HG02852 (cell line): ENCODE results near the gene RAB7A.
"Not testable (repeated sequence)": the region's sequence is repeated elsewhere in the genome, so short reads cannot be mapped to it uniquely, and the experiment has no call there.

Experiments used
- ATAC-seq: cut with Tn5 transposase; IDR thresholded peaks from one replicate; pipeline ENCODE4 v1.9.1; 2021; ENCODE audit warnings: mild to moderate bottlenecking, moderate library complexity; ENCODE audit not compliant: unreplicated experiment

The RAB7A gene

DNA sequence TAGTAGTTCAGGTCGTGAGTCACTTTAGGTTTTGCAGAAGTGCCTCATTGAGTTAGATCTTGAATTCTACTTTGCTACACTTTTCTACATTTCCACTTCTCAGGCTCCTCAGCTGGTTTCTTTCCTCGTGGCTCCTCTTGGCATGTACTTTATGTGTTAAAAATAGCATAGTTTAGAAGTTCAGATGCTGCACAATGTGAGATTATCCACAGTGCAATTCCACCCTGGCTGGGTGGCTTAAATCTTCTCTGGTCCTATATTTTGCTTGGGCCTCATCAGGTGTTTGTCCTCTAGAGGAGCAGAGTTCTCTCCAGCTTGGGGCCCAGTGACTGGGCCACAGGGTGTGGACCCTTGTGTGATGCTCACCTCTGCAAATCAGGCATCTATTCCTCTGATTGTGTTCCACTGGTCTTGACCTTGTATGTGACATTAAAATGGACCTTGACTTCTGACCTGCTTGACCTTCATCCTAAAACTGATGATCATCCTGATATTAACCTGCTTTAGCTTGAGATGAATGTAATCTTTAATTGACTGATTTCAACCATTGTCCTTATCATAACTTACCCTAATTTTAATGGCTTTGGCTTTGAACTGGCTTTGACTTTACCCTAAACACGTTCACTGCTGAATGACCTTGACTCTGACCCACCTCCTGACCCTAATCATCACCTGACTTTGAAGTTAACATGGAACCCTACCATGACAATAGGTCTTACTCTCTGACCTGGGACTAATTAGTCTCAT is 89.5 kb downstream of the RAB7A start:
- ATAC-seq = no peak

DNA sequence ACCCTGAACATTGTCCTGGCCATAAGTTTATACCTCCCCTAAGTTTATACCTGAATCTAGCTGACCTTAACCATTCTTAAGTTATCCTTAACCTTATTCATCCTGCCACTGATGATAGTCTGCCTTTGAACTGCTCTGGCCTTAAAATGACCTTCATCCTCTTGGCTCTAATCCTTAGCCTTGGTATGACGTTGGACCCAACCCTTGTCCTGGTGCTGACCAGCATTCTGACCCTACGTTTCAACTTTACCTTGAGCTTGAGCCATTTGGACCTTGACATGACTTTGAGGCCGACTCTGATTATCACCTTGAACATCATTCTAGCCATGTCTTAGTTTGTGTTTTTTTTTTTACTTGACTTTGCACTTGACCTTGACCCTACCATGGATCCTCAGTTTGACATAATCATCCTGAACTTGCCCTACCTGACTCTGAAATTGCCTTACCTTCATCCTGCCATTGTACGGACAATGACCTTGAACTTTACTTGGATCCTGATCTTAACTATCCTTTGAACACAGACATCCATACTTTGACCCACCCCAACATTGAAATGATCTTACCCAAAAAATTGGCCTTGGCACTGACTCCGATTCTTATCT is 92.3 kb downstream of the RAB7A start:
- ATAC-seq = no peak

DNA sequence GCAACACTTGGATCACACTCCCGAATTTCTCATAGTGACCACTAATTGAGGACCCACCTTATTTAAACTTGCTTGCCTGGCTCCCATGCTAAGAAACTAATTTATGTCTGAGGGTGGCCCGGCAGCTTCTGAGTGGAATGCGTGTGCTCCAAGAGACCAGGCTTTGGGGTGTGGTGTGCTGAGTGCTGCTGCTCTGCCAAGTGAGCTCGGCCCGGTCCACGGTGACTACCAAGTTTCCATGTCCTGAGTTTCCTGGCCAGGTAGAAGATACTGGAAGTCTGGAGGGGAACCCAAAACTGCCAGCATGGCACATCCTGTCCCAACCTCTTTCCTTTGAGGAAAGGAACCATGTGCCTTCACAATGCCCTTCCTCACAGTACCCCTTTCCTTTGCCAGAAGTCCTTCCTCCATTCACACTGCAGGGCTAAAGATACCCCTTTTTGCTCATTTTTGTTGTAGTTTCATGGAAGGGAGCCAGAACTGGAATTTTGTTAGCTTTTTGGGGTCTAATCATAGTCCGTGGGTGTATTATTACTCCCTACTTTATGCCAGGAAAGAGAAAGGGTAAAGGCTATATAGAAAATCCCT is 94.4 kb downstream of the RAB7A start:
- no peak for ATAC-seq

- ATAC-seq = no peak
These were observed 97.0 kb downstream of the RAB7A start for GRCh38 chr3:128823008-128823407.

GRCh38 chr3:128823631-128824030 is 97.6 kb downstream of the RAB7A start:
- no peak for ATAC-seq

DNA sequence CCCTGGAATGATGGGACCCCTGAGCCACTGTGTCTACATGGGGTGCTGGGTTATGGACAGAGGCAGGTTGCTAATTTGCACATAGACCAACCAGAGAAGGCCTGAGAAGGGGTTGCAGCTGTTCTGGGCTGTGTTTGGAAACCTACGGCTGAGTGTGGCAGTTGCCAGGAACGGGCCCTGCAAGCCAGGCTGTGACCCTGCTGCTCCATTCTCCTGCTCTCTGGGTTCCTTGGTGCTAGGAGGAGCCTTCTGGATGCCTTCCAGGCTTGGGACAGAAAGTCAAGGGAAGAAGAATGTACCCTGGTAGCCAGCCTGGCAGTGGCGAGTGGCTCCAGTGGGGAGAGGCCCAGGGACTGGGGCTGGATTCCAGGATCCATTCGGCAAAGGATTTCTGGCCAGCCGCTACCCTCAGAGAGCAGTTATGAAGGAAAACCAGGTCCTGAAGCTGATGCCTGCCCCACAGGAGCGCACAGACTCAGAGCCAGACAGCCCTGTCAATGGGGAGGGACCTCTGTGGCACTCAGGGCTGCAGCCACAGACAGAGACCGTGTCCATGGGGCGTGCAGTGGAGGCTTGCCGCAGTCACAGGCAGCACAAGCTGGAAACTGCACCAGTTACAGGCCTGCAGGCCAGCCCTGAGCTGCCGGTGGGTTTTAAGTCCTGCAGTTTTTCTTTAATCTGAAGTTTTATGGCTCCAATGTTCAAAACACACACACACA is 98.3 kb downstream of the RAB7A start:
- no peak for ATAC-seq

DNA sequence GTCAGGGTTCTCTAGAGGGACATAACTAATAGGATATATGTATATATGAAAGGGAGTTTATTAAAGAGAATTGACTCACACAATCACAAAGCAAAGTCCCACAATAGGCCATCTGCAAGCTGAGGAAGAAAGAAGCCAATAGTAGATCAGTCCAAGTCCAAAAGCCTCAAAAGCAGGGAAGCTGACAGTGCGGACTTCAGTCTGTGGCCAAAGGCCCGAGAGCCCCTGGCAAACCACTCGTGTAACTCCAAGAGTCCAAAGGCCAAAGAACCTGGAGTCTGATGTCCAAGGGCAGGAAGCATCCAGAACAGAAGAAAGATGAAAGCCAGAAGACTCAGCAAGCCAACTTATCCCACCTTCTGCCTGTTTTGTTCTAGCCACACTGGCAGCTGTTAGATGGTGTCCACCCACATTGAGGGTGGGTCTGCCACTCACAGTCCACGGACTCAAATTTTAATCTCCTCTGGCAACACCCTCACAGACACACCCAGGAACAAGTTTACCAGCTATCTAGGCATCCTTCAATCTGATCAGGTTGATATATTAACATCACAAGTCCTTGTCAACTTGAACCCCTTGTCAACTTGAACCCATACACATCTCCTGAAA is 99.2 kb downstream of the RAB7A start:
- ATAC-seq = no peak

DNA sequence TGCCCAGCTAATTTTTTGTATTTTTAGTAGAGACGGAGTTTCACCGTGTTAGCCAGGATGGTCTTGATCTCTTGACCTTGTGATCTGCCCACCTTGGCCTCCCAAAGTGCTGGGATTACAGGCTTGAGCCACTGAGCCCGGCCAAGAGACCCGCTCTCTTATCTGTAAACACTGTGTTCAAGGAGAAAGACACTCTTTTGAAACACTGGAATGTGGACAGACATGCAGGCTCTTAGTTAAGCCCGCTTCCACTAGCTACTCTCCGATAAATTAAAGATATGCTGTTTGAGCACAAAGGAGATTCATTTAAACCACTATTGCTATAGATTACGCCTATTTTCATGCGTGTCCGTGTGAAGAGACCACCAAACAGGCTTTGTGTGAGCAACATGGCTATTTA is 103.1 kb downstream of the RAB7A start:
- not testable (repeated sequence) for ATAC-seq

GRCh38 chr3:128829925-128830625 is 104.1 kb downstream of the RAB7A start:
- ATAC-seq = not testable (repeated sequence)

DNA sequence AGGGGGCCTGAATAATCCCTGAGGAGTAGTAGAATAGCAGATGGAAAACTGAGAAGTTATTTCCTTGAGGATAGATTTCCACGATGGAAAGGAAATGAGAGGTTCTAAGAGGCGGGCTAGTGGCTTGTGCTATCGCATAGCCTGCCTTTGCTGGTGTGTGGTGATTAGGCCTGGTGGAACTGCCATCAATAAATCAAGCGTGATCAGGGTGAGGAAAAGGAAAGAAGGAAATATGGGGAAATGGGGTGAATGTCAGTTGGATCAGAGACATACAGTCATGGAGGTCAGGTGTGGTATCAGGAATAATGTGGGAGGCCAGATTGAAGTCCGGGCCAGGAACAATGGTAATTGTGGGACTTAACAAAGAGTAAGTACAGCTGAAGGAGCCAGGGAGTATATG is 104.8 kb downstream of the RAB7A start:
- not testable (repeated sequence) for ATAC-seq

DNA sequence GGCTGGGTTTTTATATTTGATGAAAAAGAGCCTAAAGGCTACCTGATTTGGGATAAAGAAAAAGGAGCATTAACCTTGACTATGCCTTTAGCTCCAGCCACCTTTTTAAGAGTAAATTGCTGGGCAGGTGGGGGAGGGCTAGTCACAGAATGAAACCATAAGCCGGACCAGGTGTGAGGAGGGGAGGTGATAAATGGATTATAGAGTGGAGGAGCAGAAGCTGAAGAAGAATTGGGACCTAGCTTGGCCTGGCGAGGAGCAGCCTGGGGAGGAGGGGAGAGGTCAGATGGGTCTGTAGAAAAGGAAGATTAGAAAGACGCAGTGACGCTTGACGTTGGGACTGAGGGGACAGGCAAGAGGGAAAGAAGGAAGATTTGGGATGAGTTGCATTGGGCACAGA is 107.0 kb downstream of the RAB7A start:
- not testable (repeated sequence) for ATAC-seq

DNA sequence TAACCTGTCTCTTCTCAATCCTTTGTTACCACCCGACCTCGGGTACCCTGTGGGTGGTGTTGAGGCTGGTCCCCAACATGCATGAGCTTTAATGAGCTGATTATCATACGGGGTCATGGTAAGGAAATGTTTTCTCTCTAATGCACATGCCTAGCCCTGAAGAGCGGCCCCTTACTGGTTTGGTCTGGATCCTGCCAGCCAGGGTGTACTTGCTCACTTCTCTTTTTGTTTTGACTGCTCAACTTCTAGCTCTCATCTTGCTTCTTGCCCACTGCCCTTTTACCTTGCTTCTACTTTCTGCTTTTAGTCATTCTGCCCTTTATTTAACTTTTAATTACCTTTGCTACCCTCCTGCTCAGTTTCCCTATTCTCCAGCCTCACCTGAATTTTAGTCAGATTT is 109.1 kb downstream of the RAB7A start:
- ATAC-seq = no peak

DNA sequence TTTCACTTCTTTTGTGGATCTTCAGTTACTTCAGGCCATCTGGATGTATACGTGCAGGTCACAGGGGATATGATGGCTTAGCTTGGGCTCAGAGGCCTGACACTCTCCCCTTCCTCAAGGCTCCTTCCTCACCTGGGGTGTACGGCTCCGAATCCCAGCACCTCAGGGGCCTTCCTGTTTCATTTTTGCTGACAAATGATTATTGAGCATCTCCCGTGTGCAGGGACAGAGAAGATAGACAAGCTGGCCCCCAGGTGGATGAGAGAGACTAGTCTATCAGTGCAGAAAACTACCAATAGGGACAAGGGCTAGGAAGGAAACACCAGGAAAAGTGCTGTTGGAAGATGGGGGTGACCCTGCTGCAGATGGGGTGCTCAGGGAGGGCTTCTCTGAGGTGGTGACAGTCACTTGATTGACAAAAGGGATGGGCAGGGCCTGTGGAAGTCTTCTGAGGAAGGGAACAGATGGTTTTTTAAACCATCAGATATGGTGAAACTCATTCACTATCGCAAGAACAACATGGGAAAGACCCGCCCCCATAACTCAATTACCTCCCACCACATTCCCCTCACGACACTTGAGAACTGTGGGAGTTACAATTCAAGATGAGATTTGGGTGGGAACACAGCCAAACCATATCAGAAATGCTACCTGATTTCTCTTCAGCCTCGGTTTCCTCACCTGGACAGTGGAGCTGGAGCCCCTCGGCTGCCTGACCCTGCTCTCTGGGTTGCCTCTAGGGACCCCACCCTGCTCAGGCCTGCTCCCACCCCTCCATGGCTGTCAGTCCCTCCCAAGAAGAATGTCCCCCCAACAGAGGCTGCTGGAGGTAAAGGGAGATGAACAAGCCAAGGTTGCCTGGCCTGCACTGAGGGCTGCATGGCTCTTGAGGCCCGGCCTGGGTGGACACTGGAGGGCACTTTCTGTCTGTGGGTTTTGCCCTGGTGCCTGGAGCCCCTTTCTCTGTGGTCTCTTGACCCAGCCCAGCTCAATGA is 116.2 kb downstream of the RAB7A start:
- no peak for ATAC-seq

DNA sequence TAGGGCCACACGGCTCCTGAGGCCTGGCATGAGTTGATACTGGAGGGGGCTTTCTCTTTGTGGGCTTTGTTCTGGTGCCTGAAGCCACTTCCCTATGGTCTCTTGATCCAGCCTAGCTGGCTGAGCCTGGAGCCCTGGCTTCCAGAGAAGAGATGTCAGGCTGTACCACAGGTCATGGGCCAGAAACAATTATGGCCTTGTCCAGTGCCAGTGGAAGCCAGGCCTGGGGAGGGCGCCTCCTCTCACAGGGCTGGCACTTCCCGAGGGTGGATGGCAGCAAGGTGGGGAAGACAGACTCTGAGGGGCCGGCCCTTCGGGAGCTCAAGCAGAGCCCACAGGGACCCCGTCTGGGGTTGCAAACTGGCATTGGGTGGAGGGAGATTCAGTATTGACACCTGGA is 118.5 kb downstream of the RAB7A start:
- ATAC-seq = no peak

- no peak for ATAC-seq
These were observed 119.3 kb downstream of the RAB7A start for GRCh38 chr3:128845119-128845777.

DNA sequence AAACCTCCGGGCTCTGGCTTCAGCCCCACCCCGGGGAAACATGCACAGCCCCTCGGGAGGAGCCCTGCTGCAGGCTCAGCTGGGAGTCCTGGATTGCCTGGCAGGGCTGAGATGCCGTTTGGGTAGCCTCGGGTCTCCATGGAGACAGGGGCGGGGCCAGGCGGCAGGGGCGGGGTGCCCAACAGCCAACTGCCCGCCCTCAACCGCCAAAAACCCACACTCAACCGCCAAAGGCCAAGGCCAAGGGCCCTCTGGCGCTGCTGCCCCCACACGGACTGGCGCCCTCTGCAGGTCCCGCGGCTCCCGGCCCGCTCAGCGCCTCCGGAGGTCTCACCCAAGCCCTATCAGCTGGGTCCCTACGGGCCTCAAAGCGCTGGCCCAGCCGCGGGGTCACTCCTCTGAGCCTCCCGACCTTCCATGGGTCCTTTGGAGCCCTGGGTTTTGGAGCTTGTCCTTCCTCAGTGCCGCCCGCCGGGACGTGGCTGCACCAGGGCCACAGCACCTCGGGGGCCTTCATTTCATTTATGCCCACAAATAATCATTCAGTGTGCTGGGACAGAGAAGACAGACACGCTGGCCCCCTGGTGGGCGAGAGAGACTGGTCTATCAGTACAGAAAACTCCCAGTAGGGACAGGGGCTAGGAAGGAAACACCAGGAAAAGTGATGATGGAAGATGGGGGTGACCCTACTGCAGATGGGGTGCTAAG is 119.9 kb downstream of the RAB7A start:
- peak; percentile 78 for ATAC-seq

DNA sequence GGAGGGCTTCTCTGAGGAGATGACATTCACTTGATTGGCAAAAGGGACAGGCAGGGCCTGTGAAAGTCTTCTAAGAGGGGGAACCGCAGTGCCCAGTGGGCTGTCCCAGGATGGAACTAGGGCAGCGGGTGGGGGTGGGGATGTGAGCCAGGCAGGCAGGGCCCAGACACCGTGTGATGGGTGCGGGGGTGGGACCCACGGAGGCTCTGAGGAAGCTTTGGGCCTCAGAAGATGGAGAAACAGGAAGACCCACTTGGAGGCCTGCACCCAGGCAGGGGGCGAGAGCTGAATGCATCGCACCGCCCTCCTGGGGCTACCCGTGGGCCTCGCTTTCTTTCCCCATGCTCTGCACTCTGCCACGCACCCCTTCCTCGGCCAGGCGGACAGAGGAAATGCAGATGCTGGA is 120.5 kb downstream of the RAB7A start:
- ATAC-seq = no peak

- no peak for ATAC-seq
These were observed 121.8 kb downstream of the RAB7A start for GRCh38 chr3:128847666-128848370.
